Measurements from ENCODE around the gene SPSB2. TPM values are rescaled to one million over a fixed set of nuclear protein-coding genes. Genes with fewer than 3 reads are reported as not detected.

Gene SPSB2
- total and polyA plus RNA-seq, 2 experiments from 2014 or later, result 4.4 to 4.8 TPM

- WGBS, 2 experiments (ENCODE audit: low coverage in 1 of 2, low lambda C conversion rate in 2 of 2, missing lambda C conversion rate in 2 of 2), result 53 to 66% methylated on average over 31 to 32 of the region's 37 CpGs
- in situ Hi-C loops (cut with MboI), result no loop called here
- no peak for DNase-seq
Measured at GRCh38 chr12:6824085-6824775, 48.9 kb downstream of the SPSB2 start.

DNA sequence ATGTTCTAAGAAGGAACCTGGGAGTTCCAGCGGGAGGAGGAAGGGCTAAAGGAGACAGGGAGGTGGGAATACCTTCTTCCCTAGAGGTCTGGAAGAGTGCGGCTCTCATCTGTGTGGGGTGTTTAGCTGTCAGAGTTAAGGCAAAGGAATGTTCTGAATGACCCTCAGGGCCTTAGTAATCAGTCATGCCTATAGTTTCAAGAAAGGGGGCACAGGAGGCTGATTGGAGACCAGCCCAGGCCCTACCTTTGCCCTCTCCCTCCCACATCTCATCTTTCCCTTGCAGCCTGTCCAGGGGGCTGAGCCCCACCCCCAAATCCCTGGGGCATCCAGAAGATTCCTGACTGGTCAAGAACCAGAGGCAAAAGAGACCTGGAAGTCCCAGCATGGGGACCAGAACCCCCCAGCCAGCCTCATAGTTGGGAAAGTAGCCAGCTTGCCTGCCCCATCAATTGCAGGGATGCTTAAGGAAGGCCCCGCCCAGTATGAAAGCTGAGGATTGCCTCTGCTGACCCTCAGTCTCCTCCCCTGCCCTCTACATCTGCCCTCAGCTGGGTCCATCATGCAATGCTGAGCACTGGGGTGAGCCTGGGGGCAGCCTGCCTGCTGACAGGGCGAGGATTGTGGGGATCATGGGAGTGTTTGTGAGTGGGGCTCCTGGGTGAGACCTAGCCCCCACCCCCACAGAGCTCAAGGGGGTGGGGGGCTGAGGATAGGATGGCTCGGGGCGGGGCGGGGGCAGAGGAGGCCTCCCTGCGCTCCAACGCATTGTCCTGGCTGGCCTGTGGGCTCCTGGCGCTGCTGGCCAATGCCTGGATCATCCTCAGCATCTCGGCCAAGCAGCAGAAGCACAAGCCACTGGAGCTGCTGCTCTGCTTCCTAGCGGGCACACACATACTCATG is 49.7 kb downstream of the SPSB2 start:
- in situ Hi-C loops (cut with MboI), result no loop called here
- 45 to 53% methylated on average over 8 to 11 of the region's 12 CpGs for WGBS, 2 experiments (ENCODE audit: low coverage in 1 of 2, low lambda C conversion rate in 2 of 2, missing lambda C conversion rate in 2 of 2)
- no peak for DNase-seq
- Histone ChIP-seq H3K27ac (no peak overlapping the region), H3K27me3 (replicated peaks; ENCODE audit: insufficient read depth) (peaks cover 7% of the 10 kb centered on the region), H3K4me2 (ENCODE audit: unreplicated experiment) (no peak overlapping the region), H3K4me1 (ENCODE audit: insufficient read depth) (peaks cover 15% of the 10 kb centered on the region), H3K9ac (no peak overlapping the region), H4K20me1 (ENCODE audit: insufficient read depth) (no peaks in the 10 kb centered on the region), H3K9me3 (ENCODE audit: low read depth) (no peaks in the 10 kb centered on the region), H3K36me3 (ENCODE audit: low read depth) (no peaks in the 10 kb centered on the region), H3K4me3 (no peak overlapping the region), H2AFZ (no peak overlapping the region), H3K79me2 (ENCODE audit: insufficient read depth) (peaks cover 16% of the 10 kb centered on the region), H3F3A (ENCODE audit: insufficient read depth) (no peaks in the 10 kb centered on the region; the same call in 1 of the 2 replicates), H3K9me2 (ENCODE audit: insufficient read depth) (no peaks in the 10 kb centered on the region)
- TF ChIP-seq EZH2 (IDR thresholded peaks at IDR 0.05; ENCODE audit: insufficient read depth, poor library complexity, severe bottlenecking) (no peak), EZH2phosphoT487 (IDR thresholded peaks at IDR 0.05; ENCODE audit: insufficient read depth, low read depth) (no peak)

More at GRCh38 chr12:6824085-6824775, 48.9 kb downstream of the SPSB2 start:
- H3K9ac ChIP-seq, result no peak overlapping the region
- peaks cover 15% of the 10 kb centered on the region for H3K4me1 ChIP-seq (ENCODE audit: insufficient read depth)
- H3K27me3 ChIP-seq (replicated peaks; ENCODE audit: insufficient read depth), result peaks cover 7% of the 10 kb centered on the region
- no peaks in the 10 kb centered on the region for H3K36me3 ChIP-seq (ENCODE audit: low read depth)
- no peaks in the 10 kb centered on the region for H3K9me3 ChIP-seq (ENCODE audit: low read depth)
- peaks cover 16% of the 10 kb centered on the region for H3K79me2 ChIP-seq (ENCODE audit: insufficient read depth)
- H3K4me2 ChIP-seq (ENCODE audit: unreplicated experiment), result no peak overlapping the region
- no peak overlapping the region for H3K27ac ChIP-seq
- no peaks in the 10 kb centered on the region for H3K9me2 ChIP-seq (ENCODE audit: insufficient read depth)
- H3K4me3 ChIP-seq, result no peak overlapping the region
- no peaks in the 10 kb centered on the region; the same call in 1 of the 2 replicates for H3F3A ChIP-seq (ENCODE audit: insufficient read depth)
- TF ChIP-seq EZH2phosphoT487 (IDR thresholded peaks at IDR 0.05; ENCODE audit: insufficient read depth, low read depth) (no peak), EZH2 (IDR thresholded peaks at IDR 0.05; ENCODE audit: insufficient read depth, poor library complexity, severe bottlenecking) (no peak)
- no peaks in the 10 kb centered on the region for H4K20me1 ChIP-seq (ENCODE audit: insufficient read depth)
- H2AFZ ChIP-seq, result no peak overlapping the region

GRCh38 chr12:6822426-6823135 is 50.5 kb downstream of the SPSB2 start:
- Histone ChIP-seq H3K4me3 (no peak overlapping the region), H3K4me1 (ENCODE audit: insufficient read depth) (peaks cover 14% of the 10 kb centered on the region), H3K79me2 (ENCODE audit: insufficient read depth) (peaks cover 11% of the 10 kb centered on the region), H3K27me3 (replicated peaks; ENCODE audit: insufficient read depth) (peaks cover 7% of the 10 kb centered on the region), H3K9me3 (ENCODE audit: low read depth) (no peaks in the 10 kb centered on the region), H3K27ac (no peak overlapping the region), H3K9ac (no peak overlapping the region), H2AFZ (no peak overlapping the region), H3K4me2 (ENCODE audit: unreplicated experiment) (no peak overlapping the region), H3K36me3 (ENCODE audit: low read depth) (no peaks in the 10 kb centered on the region), H4K20me1 (ENCODE audit: insufficient read depth) (no peaks in the 10 kb centered on the region), H3F3A (ENCODE audit: insufficient read depth) (no peaks in the 10 kb centered on the region; the same call in 1 of the 2 replicates), H3K9me2 (ENCODE audit: insufficient read depth) (no peaks in the 10 kb centered on the region)
- 19 to 20% methylated on average over 7 of the region's 7 CpGs for WGBS, 2 experiments (ENCODE audit: low coverage in 1 of 2, low lambda C conversion rate in 2 of 2, missing lambda C conversion rate in 2 of 2)
- TF ChIP-seq EZH2 (IDR thresholded peaks at IDR 0.05; ENCODE audit: insufficient read depth, poor library complexity, severe bottlenecking), result no peak
- no peak for TF ChIP-seq EZH2phosphoT487 (IDR thresholded peaks at IDR 0.05; ENCODE audit: insufficient read depth, low read depth)
- no peak for DNase-seq
- in situ Hi-C loops (cut with MboI), result no loop called here

Data from GM23248 (cell line).